Activated CD8-positive, alpha-beta memory T cell treated with anti-CD3 and anti-CD28 coated beads for 24 hours (primary cell): Measurements from ENCODE around the gene RAB11B.
A peak's percentile ranks its signal among the peaks of the same experiment; 100 is the strongest.
"Not testable (repeated sequence)": the region's sequence is repeated elsewhere in the genome, so short reads cannot be mapped to it uniquely, and the experiment has no call there.

Experiments
- DNase-seq: peaks from one replicate; pipeline ENCODE4 v3.0.0-alpha.2; 2020

RAB11B gene

DNA sequence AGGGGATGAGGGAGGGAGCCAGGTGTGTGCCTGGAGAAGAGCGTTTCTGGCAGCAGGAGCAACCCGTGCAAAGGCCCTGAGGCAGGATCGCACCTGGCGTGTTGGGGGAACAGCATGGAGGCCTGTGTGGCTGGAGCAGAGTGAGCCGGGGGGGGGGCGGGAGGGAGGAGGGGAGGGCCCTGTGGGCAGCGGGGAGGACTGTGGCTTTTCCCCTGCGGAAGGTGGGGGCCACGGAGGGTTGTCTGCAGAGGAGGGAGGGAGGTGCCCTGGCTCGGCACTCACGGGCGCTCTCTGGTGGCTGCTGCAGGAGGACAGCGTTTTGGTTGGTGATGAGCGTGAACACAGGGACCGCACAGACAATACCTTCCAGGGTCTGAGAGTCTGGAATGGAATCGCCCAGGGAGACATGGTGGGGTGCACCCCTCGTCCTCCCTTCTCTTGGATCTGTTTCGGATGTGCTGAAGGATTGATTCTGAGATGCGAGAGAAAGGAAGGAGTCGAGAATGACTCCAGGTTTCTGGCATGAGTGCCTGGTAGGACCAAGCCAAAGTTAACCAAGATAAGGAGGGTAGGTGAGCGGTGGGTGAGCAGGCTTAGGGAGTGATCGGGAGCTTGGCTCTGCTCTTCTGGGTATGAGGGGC is 6.5 kb downstream of the RAB11B start:
- peak; percentile 86 for DNase-seq

DNA sequence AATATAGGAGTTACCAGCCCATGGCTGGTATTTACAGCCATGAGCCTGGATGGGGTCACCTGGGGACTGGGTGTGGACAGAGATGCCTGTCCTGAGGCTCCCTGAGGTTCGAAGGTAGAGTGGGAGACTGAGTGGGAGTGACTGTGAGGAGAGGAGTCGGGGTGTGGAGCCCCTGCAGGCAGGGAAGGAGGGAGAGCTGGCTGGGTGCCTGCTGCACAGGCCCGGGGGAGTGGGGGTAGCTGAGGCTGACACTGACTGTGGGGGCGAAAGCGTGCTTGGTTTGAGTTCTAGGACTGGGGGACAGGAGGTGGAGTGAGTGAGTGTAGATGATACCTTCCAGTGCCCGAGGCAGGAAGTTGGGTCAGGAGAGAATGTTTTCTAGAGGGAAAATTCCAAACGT is 7.1 kb downstream of the RAB11B start:
- DNase-seq: no peak

DNA sequence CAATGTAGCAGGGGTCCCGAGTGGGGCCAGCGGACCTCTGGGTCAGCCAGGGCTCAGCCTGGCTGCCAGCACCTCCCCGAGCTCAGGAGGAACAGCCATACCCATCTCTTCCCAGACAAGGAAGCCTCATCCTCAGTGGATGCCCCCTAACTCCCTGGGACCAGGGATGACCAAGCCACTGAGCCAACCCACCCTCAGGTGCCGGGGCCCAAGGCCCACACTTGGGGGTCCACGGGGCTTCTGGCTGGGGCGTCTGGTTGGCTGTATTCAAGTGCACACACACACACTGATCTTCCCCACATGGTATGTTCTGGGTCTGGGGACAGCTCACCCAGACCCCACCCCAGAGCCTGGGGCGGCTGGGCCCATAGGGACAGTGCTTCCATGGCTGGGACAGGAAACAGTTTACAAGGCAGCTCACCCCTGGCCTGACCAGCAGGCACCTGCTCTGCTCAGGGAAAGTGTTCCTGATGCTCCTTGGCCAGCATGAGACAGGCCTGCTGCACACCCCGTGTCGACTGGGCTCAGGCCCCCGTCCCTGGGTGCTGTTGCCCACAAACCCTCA is 7.7 kb downstream of the RAB11B start:
- DNase-seq: no peak

DNA sequence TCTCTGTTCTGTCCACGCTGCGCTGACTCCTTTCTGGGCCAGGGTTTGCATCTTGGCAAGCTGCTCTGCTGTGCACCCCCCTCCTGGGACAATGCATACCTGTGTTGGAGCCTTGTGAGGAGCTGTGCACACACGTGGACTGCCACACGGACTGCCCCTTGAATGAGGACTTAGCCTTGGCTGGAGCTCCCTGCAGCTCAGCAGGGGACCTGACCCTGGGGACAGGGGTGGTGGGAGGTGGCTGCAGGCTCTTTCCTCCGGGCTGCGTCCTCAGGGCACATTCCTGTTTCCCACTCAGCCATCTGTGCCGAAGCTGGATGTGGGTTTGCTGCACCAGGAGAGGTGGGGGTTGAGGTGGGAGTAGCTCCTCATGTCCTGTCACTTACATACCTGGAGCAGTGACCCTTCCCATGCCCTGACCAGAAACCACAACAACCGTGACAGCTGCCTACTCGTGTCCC is 8.2 kb downstream of the RAB11B start:
- DNase-seq: no peak

DNA sequence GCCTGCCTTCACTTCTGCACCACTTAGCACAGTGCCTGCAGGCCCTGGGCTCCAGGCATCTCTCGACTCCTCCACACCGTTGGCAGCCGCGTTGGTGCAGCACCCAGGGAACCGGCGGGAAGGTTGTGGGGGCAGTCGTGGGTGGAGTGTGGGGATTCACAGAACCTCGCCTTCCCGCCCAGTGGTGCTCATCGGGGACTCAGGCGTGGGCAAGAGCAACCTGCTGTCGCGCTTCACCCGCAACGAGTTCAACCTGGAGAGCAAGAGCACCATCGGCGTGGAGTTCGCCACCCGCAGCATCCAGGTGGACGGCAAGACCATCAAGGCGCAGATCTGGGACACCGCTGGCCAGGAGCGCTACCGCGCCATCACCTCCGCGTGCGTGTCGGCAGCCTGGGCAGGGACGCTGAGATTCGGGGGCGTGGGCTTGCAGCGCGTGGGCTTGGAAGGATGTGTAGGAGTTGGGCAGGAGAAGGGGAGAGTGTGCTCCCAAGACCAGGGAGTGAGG is 9.6 kb downstream of the RAB11B start:
- DNase-seq: no peak

DNA sequence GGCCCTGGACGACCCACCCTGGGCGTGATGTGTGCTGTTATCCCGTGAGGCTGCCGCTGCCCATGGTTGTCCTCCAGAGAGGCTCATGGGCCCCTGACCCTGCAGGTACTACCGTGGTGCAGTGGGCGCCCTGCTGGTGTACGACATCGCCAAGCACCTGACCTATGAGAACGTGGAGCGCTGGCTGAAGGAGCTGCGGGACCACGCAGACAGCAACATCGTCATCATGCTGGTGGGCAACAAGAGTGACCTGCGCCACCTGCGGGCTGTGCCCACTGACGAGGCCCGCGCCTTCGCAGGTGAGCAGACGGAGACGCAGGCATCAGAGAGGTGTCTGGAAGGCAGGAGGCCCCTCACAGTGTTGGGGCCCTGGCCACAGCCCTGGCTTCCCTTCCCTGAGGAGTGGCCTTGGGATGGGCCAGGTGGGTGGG is 11.8 kb downstream of the RAB11B start:
- no peak for DNase-seq

DNA sequence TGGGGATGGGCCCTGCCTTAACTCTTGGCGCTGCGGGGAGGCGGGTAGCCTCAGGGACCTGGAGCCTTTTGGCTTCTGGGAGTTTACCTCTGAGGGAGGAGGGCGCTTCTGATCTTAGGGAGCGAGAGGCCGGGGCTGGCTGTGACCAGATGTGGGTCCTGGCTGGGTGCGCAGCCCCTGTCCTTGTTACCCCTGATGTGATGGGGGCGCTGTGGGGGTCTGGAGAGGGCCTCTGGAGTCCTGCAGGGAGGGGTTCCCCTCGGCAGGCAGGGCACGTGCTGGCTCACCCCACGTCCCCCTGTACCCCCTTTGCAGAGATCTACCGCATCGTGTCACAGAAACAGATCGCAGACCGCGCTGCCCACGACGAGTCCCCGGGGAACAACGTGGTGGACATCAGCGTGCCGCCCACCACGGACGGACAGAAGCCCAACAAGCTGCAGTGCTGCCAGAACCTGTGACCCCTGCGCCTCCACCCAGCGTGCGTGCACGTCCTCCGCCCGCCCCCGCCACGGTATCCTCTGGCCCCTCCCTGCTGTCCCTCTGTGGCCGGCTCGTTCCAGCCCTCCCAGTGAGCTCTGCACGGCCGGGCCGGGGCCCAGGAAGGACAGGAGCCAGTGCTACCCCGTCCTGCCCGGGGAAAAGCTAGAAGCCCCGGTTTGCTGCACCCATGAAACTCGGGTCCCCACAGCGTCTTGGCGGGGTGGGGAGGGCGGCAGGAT is 13.1 kb downstream of the RAB11B start:
- no peak for DNase-seq

DNA sequence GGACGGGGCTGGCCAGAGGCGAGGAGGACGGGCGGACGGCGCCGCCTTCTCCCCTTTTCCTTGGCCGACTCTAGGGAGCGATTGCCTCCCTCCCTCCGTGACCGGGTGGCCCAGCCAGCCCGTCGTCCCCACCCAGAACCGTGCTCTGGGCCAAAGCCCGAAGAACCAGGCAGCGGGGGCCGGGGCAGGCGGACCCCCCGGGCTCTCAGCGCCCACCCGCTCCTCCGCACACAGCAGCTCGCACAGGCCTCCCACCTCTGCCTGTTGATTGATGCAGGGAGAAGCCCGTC is 13.6 kb downstream of the RAB11B start:
- DNase-seq: no peak

DNA sequence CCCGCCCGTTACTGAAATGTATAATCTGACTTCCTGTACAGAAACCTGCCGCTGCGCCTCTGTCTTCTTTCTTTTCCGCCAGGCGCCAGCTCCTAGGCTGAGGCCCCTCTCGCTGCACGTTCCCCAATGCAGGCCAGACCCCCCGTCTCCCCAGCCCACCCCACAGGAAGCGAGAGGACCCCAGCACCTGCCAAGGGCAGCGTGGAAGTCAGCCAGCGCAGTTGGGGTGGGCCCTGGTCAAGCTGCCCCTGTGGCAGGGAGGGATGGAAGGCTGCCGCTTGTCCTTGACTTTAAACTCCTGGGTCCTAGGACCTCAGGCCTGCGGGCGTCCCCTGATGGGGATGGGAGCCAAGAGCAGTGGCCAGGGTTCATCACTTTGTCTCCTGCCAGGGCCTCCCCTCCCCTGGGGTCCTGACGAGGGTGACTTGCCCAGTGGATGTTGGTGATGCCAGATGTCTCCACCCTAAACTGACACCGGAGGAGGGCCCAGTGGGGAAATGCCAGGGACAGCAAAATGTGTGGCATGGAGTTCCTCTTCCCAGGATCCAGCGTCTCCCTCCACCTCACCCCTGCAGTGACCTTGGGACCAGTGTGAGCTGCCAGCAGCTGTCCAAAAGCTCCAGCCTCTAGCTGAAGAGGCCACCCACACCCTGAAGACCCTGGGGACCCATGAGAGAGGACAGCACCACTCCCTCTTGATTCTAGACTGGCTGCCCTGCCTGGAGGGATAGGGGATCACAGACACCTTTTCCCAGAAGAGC is 14.4 kb downstream of the RAB11B start:
- no peak for DNase-seq

DNA sequence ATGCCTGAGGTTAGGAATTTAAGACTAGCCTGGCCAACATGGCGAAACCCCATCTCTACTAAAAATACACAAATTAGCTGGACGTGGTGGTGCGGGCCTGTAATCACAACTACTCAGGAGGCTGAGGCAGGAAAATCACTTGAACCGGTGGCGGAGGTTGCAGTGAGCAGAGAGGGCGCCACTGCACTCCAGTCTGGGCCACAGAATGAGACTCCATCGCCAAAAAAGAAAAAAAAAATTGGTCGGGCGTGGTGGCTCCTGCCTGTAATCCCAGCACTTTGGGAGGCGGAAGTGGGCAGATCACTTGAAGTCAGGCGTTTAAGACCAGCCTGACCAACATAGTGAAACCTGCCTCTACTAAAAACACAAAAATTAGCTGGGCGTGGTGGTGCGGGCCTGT is 20.6 kb downstream of the RAB11B start:
- not testable (repeated sequence) for DNase-seq

DNA sequence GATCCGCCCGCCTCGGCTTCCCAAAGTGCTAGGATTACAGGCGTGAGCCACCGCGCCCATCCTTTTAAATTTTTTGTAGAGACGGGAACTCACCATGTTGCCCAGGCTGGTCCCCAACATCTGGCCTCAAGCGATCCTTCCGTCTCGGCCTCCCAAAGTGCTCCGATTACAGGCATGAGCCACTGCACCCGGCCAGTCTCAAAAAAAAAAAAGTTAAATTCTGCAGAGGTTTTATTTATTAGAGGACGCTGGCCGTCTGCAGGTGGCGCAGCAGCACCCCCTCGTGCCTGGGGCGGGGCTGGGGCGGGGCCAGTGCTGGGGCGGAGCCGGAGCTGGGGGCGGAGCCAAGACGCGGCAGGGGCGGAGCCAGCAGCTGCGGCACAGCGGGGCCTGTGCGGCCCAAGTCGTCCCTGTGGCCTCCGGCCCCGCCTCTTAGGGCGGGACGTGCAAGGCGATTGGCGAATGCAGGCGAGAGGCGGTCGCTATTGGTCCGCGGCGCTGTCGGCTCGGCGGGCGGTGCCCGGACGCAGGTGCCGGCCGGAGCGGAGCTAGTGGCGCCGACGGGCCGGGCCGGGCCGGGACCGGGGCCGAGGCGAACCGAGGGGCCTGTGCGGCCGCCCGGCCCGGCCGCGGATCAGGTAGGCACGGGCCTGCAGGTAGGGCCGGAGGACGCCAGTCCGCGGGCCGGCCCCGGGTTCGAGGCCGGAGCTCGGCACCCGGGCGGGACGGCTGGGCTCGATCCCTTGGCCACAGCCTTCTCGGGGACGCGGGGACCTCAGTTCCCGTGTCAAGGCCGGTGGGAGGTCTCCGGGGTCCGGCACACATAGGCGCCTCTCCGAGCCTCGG is 22.8 kb downstream of the RAB11B start, which contains the start of gene MARCHF2:
TSS of gene MARCHF2 (plus strand) at position 523 of the 846 bp plus-strand sequence. CDS start 8,536 bp downstream, outside the sequence.
- DNase-seq: peak; percentile 99

DNA sequence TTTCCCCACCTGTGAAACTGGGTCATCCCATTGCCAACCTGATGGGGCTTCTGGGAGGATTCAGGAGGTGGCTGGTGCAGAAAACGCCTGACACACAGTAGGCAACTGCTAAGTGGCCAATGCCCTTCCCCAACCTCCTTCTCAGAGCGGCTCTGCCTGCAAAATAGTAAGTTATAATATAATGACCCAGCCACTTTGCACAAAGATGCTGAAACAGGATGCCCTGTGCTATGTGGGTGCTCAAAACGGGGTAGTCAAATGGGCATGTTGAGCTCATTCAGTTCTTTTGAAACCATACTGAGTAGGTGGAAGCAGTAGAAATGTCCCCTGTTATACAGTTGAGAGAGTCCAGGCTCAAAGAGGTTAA is 23.5 kb downstream of the RAB11B start:
- DNase-seq: no peak

DNA sequence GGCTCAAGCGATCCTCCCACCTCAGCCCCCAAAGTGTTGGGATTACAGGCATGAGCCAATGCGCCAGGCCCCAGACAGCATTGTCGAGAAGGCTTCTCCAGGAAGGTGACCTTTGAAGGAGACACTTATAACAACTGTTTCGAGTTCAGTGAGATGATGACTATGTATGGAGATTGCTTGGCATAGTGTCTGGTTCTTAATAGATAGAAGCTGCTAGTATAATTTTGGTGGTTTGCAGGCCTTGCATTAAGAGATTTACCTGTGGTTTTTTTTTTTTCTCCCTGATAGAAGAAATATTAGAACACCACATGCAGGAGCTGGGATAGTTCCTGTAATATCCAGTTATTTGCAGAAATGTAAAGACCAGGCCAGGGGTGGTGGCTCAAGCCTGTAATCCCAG is 26.6 kb downstream of the RAB11B start:
- no peak for DNase-seq

DNA sequence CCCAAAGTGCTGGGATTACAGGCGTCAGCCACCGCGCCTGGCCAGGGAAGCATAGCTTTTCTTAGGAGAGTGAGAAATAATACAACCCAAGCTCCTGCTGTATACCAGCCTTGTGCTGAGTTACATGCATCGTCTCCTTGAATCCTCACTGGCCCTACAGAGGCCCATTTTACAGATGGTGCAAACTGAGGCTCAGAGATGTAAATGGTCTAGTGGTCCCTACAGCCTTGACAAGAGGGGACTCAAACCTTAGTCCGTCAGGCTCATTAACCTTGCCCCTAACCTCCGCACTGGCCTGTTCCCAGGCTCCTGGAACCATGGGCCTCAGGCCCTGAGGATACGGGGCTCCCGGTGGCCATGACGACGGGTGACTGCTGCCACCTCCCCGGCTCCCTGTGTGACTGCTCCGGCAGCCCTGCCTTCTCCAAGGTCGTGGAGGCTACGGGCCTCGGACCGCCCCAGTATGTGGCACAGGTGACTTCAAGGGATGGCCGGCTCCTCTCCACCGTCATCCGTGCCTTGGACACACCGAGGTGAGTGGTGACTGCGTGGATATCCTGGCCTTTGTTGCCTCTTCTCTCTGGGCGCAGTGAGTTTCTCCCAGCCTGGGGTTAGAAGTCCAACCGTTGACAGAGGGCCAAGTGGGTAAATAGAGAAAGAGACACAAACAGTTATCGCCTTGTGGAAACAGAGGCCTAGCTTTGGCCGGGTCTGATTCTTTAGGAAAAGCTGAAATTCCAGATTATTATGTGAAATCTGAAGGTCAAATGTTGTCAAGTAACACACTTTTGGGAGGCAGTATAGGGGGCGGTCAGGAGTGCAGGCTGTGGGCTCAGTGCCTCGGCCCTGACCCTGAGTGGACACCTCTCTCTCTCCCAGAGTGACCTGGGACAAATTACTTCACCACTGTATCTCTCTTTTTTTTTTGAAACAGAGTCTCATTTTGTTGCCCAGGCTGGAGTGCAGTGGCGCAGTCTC is 31.6 kb downstream of the RAB11B start:
- no peak for DNase-seq

DNA sequence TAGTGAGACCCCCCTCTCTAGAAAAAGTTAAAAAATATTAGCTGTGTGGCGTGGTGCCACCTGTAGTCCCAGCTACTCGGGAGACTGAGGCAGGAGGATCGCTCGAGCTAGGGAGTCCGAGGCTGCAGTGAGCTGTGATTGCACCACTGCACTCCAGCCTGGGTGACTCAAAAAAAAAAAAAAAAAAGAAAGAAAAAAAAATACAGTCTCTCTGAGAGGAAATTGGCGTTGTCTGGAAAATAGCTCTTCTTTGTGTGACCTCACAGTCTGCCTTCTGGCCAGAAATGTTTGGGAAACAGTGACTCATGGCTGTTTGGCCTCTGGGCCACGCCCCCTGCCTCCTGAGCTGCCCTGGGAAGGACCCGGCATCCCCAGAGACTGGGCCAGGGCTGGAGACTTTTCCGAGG is 33.7 kb downstream of the RAB11B start:
- DNase-seq: no peak

DNA sequence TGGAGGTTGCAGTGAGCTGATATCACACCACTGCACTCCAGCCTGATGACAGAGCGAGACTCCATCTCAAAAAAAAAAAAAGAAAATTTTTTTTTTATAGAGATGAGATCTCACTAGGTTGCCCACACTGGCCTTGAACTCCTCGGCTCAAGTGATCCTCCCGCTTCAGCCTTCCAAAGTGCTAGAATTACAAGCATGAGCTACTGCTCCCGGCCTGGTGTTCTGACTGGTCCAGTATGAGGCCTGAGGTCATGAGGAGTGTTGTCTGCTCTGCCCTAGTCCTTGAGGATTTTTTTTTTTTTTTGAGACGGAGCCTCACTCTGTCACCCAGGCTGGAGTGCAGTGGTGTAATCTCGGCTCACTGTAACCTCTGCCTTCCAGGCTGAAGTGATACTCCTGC is 35.2 kb downstream of the RAB11B start:
- not testable (repeated sequence) for DNase-seq

DNA sequence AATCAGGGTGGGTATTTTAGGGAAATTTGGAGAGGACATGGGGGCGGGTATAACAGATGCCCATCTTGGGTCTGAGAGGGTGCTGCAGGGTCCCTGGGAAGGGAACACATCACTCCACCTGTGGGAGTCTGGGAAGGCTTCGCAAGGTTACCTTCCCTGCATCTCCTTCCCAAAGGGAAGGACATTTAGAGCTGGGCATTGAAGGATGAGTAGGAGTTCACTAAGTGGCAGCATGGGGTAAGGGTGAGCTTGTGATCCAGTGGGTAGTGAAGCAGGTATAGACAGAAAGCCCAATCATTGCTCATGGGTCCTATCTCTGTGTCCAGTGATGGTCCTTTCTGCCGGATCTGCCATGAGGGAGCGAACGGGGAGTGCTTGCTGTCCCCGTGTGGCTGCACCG is 36.1 kb downstream of the RAB11B start:
- no peak for DNase-seq

DNA sequence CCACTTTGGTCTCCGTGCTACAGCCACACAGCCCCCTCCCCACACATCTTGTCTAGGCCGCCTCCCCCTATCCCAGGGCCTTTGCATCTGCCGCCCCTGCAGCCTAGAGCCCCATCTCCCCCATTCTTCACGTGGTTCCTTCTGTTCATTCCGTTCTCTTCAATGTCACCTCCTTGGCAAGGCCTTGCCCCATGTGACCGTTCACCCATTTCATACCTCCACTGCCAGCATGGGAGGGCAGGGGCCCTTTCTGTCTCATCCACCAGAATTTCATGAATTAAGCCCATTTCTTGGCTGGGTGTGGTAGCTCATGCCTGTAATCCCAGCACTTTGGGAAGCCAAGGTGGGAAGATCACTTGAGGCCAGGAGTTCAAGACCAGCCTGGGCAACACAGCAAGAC is 38.9 kb downstream of the RAB11B start:
- no peak for DNase-seq

DNA sequence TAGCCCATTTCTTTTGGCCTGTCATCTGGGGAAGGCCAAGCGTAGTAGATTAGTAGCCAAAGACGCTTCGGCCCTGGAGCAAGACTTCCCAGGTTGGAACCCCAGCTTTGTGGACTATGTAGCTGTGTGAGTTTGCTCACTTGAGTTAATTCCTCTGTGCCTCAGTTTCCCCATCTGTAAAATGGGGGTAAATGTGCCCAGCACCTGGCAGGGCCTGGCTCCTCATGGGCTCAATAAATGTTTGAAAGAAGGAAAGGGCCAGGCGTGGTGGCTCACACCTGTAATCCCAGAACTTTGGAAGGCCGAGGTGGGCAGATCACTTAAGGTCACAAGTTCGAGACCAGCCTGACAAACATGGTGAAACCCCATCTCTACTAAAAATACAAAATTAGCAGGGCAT is 39.7 kb downstream of the RAB11B start:
- DNase-seq: no peak

DNA sequence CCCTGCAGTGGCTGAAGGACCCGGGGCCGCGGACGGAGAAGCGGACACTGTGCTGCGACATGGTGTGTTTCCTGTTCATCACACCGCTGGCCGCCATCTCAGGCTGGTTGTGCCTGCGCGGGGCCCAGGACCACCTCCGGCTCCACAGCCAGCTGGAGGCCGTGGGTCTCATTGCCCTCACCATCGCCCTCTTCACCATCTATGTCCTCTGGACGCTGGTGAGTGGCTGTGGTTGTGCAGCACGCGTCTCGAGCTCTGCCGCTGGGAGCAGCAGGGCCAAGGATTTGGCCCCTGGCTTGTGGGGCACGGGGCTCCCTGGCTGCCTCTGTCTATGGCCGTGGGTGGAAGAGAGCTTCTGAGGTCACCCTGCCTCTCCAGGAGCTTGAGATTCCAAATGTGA is 40.5 kb downstream of the RAB11B start:
- no peak for DNase-seq

DNA sequence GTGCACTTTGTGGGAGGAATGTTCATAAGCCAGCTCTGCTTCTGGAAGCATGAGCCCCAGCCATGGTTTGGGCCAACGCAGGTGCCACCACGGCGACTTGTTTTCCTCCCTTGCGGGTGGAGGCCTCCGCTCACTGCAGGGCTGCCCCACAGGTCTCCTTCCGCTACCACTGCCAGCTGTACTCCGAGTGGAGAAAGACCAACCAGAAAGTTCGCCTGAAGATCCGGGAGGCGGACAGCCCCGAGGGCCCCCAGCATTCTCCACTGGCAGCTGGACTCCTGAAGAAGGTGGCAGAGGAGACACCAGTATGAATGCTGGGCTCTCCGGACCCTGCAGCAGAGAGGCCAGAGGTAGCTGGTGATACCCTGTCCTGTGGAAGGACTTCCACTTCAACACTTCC is 48.1 kb downstream of the RAB11B start:
- DNase-seq: no peak
